ENCODE results near the gene ARHGDIG.

DNA sequence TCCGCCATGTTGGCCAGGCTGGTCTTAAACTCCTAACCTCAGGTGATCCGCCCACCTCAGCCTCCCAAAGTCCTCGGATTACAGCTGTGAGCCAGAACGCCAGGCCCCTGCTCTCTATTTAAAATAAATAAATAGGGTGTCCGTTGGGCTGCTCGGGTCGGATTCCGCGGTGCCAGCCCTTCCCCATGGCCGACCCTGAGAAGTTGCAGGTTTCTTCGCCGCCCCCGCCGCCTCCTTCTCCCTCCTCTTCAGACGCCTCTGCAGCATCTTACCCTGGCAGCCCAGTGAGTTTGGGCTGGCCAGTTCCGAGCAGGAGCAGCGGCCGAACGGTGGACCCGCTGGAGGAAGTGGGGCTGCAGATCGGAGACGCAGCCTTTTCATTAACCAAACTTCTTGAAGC, 49.4 kb upstream of the ARHGDIG start:
- TF ChIP-seq, protein P1, sequence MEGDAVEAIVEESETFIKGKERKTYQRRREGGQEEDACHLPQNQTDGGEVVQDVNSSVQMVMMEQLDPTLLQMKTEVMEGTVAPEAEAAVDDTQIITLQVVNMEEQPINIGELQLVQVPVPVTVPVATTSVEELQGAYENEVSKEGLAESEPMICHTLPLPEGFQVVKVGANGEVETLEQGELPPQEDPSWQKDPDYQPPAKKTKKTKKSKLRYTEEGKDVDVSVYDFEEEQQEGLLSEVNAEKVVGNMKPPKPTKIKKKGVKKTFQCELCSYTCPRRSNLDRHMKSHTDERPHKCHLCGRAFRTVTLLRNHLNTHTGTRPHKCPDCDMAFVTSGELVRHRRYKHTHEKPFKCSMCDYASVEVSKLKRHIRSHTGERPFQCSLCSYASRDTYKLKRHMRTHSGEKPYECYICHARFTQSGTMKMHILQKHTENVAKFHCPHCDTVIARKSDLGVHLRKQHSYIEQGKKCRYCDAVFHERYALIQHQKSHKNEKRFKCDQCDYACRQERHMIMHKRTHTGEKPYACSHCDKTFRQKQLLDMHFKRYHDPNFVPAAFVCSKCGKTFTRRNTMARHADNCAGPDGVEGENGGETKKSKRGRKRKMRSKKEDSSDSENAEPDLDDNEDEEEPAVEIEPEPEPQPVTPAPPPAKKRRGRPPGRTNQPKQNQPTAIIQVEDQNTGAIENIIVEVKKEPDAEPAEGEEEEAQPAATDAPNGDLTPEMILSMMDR (IDR thresholded peaks at IDR 0.05; ENCODE audit: low read depth, low read length, missing input control) = no peak
- TF ChIP-seq REST (IDR thresholded peaks at IDR 0.05) (no peak), ZBTB33 (IDR thresholded peaks at IDR 0.05) (no peak), TAF1 (conservative IDR thresholded peaks at IDR 0.05) (no peak), SP1 (IDR thresholded peaks at IDR 0.05) (no peak), MAX (IDR thresholded peaks at IDR 0.05) (no peak), YY1 (IDR thresholded peaks at IDR 0.05) (no peak), EGR1 (IDR thresholded peaks at IDR 0.05; ENCODE audit: low read depth in 2 of 2) (no peak), GABPA (IDR thresholded peaks at IDR 0.05 in 1 of 2, conservative IDR thresholded peaks at IDR 0.05 in 1 of 2) (no peak), FOXA1 (IDR thresholded peaks at IDR 0.05) (no peak), RXRA (IDR thresholded peaks at IDR 0.05) (no peak), JUND (IDR thresholded peaks at IDR 0.05) (no peak), RAD21 (IDR thresholded peaks at IDR 0.05) (no peak)
- TF ChIP-seq, protein P2, sequence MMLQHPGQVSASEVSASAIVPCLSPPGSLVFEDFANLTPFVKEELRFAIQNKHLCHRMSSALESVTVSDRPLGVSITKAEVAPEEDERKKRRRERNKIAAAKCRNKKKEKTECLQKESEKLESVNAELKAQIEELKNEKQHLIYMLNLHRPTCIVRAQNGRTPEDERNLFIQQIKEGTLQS (IDR thresholded peaks at IDR 0.05) = no peak

All from liver (tissue), 3 donors.